Measurements from ENCODE around the gene AKR1B1.

The AKR1B1 gene

GRCh38 chr7:134443396-134444070, 15.4 kb downstream of the AKR1B1 start:
- no peak for DNase-seq

DNA sequence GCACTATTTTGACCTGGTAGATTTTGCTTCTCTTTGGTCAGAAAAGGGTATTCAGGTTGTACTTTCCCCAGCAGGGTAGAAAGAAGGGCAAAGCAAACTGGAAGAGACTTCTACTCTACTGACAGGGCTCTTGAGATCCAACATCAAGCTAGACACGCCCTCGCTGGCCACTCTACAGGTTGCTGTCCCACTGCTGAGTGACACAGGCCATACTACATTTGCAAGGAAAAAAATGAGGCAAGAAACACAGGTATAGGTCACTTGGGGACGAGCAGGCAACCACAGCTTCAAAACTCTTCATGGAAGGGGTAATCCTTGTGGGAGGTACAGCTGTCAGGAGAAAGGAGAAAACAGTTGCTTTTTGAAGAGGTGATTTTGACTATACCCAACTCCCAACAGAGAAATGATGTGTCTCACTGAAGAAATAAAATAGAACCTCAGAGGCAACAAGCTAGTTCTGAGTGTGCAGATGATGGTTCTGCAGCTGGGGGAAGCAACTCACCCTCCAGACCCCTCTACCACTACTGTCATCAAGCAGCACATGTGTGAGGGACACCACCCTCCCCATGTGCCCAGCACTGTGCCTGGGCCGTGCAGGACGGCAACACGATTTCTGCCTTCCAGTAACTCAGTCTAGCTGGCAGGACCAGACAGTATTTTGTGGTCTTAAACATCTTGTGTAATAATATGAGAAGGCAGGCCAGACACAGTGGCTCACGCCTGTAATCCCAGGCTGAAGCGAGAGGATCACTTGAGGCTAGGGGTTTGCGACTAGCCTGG, 16.3 kb downstream of the AKR1B1 start:
- DNase-seq, result no peak

- DNase-seq, result no peak
These were observed 17.6 kb downstream of the AKR1B1 start for GRCh38 chr7:134441264-134441663.

DNA sequence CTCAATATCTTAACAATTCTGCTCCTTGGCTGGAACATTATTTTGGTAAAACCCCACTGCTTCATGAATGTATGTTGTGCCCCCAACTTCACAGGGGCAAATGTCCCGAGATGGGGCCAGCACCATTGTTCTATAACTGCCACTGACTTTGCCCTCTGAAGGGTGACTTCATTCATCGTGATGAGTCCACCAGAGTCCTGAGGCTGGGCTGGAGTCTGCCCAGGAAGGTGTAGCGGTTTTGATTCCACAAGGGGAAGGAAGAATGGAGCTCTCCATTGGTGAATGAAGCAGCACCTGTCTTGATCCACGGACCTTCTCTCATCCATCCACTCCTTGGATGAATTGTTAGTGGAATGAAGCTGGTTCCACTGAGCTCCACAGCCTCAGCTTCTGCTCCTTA, 18.4 kb downstream of the AKR1B1 start:
- no peak for DNase-seq

DNA sequence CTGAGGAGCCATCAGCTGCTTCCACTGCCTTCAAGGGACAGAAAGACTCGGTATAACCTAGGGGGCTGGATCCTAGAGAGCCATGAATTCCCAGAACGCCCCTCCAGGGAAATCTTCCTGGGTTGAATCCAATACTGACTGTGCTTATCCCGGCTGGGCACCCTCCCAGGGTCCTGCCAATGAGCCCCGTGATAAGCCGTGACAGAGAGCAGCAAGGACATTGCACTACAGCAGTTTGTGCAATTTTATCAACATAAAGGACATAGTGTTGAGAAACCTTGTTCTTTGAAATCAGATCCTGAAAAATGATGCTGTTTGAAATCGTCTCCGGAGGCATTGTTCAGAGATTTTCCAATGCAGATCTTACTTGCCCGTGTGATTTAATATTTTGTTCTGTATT, 18.8 kb downstream of the AKR1B1 start:
- DNase-seq, result no peak

GRCh38 chr7:134438946-134439345, 20.0 kb downstream of the AKR1B1 start:
- no peak for DNase-seq

GRCh38 chr7:134435161-134435920, 23.6 kb downstream of the AKR1B1 start:
- DNase-seq, result no peak

DNA sequence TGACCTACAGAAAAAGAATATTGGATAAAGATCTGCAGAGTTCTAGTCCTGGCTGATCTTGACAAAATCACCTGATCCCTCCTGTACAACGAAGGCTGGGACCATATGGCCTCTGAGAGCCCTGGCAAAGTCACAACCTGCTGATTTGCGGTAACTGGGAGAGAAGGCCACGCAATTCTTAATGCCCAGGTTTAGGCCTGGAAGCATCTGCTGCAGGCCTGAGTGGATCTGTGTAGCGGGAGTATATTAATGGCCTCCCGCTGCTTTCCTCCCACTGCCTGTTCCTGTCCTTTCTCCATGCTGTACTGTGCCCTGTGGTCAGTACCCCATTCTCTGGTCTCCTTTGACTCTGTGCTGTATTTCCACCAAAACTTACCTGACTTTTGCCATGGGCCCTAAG, 24.2 kb downstream of the AKR1B1 start:
- DNase-seq, result no peak

DNA sequence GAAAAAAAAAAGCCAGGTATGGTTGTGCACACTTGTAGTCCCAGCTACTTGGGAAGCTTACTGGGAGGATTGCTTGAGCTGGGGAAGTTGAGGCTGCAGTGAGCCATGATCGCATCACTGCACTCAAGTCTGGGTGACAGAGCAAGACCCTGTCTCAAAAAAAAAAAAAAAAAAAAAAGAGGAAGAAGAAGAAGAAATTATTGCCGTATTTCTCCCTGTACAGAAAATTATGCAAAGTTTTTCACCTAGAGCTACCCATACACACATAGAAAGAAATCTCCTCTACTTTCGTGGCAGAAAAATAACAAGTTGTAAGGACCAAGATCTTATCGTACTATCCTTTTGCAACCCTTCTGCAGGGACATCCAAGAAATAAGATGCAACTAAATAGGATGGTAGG, 25.5 kb downstream of the AKR1B1 start:
- DNase-seq, result no peak

DNA sequence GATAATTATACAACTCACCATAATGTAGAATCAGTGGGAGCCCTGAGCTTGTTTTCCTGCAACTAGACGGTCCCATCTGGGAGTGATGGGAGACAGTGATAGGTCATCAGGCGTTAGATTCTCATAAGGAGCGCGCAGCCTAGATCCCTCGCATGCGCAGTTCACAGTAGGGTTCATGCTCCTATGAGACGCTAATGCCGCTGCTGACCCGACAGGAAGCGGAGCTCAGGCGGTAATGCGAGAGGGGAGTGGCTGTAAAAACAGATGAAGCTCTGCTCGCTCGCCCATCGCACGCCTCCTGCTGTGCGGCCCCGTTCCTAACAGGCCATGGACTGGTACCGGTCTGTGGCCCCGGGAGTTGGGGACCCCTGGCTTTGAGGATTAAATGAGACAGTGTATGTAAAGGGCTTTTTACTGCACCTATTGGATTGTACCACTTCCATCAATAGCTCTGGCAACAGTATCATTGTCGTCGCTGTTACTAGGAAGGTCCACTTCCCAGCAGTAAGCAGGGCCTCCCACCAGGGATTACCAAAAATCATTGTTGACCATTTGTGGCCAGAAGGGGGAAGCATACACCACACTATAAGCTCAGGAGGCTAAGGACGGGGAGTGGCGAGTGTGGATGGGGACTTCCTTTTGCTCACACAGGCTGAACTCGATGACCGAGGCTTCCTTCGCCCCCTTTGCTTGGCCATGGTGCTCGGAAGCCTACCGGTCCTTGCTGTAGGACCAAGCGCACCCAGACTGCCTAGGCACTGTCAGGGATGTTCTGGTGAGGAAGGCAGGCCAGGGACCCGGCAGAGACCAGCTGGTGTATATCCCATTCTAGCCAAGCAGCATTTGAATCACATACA, 26.4 kb downstream of the AKR1B1 start:
- peak; percentile 83 for DNase-seq

DNA sequence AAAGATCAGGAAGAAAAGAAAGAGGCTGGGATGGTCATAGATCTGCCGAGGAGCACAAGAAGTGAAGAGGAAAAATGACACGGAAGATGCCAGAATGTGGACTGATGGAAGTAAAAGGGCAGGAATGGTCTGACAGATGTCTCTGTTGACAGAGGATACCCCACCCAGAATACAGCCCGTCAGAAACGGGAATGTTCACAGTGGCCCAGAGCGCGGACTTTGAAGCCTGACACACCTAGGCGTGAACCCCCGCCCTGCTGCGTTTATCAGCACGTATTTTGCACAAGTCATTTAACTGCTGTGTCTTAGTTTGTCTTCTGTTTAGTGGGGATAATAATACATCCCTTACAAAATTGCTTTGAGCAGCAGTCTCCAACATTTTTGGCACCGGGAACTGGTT, 27.1 kb downstream of the AKR1B1 start:
- DNase-seq, result no peak

- DNase-seq, result no peak
These were observed 29.4 kb downstream of the AKR1B1 start for GRCh38 chr7:134429481-134429880.

DNA sequence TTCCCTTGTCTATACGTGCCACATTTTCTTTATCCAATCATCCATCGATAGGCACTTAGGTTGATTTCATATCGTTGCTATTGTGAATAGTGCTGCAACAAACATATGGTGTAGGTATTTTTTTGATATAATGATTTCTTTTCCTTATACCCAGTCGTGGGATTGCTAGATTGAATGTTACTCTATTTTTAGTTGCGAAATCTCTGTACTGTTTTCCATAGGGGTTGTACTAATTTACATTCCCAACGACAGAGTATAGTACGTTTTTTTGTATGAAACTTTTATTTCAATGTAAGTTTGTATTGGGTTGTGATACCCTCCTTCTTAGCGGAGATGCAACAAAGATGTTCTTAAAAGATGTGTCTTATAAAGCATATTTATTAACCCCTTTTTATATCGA, 30.0 kb downstream of the AKR1B1 start:
- no peak for DNase-seq

DNA sequence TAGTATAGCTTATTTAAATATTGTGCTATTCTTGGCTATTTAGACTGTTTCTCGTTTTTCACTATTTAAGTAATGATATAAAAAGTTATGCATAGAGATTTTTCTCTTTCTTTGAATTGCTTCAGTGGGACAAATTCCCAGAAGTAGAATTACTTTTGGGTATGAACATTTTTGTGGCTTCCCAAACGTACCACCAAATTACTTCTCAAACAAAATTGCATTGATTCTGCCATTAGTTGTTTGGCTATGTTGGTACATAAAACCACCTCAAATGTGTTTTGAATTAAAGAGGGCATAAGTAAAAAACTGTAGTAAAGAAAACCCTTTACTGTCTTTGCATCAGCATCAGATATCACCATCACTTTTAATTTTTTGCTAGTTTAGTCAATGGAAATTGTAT, 31.0 kb downstream of the AKR1B1 start:
- DNase-seq, result no peak

- DNase-seq, result no peak
These were observed 33.1 kb downstream of the AKR1B1 start for GRCh38 chr7:134425777-134426176.

GRCh38 chr7:134422638-134423037, 36.3 kb downstream of the AKR1B1 start:
- DNase-seq, result no peak

GRCh38 chr7:134422008-134422407, 36.9 kb downstream of the AKR1B1 start:
- DNase-seq, result no peak

GRCh38 chr7:134420424-134421125, 38.3 kb downstream of the AKR1B1 start:
- DNase-seq, result no peak

- DNase-seq, result no peak
These were observed 39.0 kb downstream of the AKR1B1 start for GRCh38 chr7:134419875-134420274.

- DNase-seq, result no peak
These were observed 39.8 kb downstream of the AKR1B1 start for GRCh38 chr7:134419085-134419484.

GRCh38 chr7:134415700-134416099, 43.2 kb downstream of the AKR1B1 start:
- no peak for DNase-seq

GRCh38 chr7:134414109-134414508, 44.8 kb downstream of the AKR1B1 start:
- DNase-seq, result no peak

Measured in CD4-positive, alpha-beta T cell treated with Interferon gamma for 1 hour (primary cell).